ENCODE data around the gene SLC38A2. TPM values are rescaled to one million over a fixed set of nuclear protein-coding genes. Genes with fewer than 3 reads are reported as not detected.
"Not testable (repeated sequence)": the region's sequence is repeated elsewhere in the genome, so short reads cannot be mapped to it uniquely, and the experiment has no call there.

The SLC38A2 gene
- total RNA-seq, 2 experiments from 2014 or later = 70.5 to 93.5 TPM

- H3K4me1 ChIP-seq (ENCODE audit: insufficient read depth, low read length, poor library complexity, severe bottlenecking) = no peaks in the 10 kb centered on the region
- no peaks in the 10 kb centered on the region for H3K79me2 ChIP-seq (ENCODE audit: insufficient read depth, low read depth, low read length)
- no peak overlapping the region for H3K4me3 ChIP-seq (ENCODE audit: low read depth, low read length, poor library complexity, severe bottlenecking)
- intact Hi-C loops (cut with micrococcal nuclease; ENCODE audit: unreplicated experiment) = no loop called here
- H3K9me3 ChIP-seq (ENCODE audit: low read length) = no peaks in the 10 kb centered on the region
- H3K4me2 ChIP-seq (ENCODE audit: low read length) = no peak overlapping the region
- no peaks in the 10 kb centered on the region for H3K36me3 ChIP-seq (ENCODE audit: insufficient read depth, low read length)
- no peak for DNase-seq (ENCODE audit: low spot score)
- H4K20me1 ChIP-seq (ENCODE audit: insufficient read depth, low read length) = no peaks in the 10 kb centered on the region
- CTCF ChIA-PET (ENCODE audit: unreplicated experiment) = no interaction called here
- no peak overlapping the region for H3K27ac ChIP-seq (ENCODE audit: low read depth, low read length, poor library complexity, severe bottlenecking)
- TF ChIP-seq CTCF (conservative IDR thresholded peaks at IDR 0.05; ENCODE audit: low read length) (no peak), EZH2phosphoT487 (IDR thresholded peaks at IDR 0.05; ENCODE audit: borderline replicate concordance, low read depth, low read length) (no peak)
- H3K9me2 ChIP-seq (ENCODE audit: insufficient read depth, low read length) = no peaks in the 10 kb centered on the region
- POLR2A ChIA-PET = no interaction called here
- no TSS peak for BruUV-seq (replicated peaks)
- H2AFZ ChIP-seq (ENCODE audit: low read length) = no peak overlapping the region
Observed at GRCh38 chr12:46339051-46339450, 33.5 kb downstream of the SLC38A2 start.

GRCh38 chr12:46332260-46332659, 40.3 kb downstream of the SLC38A2 start:
- Histone ChIP-seq H3K9me2 (ENCODE audit: insufficient read depth, low read length) (no peaks in the 10 kb centered on the region), H3K27ac (ENCODE audit: low read depth, low read length, poor library complexity, severe bottlenecking) (no peak overlapping the region), H3K4me3 (ENCODE audit: low read depth, low read length, poor library complexity, severe bottlenecking) (no peak overlapping the region), H3K4me1 (ENCODE audit: insufficient read depth, low read length, poor library complexity, severe bottlenecking) (no peaks in the 10 kb centered on the region), H4K20me1 (ENCODE audit: insufficient read depth, low read length) (no peaks in the 10 kb centered on the region), H3K36me3 (ENCODE audit: insufficient read depth, low read length) (no peaks in the 10 kb centered on the region), H3K9me3 (ENCODE audit: low read length) (0 out of 2 replicates have a peak, but pooled peaks cover 5% of the 10 kb centered on the region), H3K4me2 (ENCODE audit: low read length) (no peak overlapping the region), H2AFZ (ENCODE audit: low read length) (no peak overlapping the region), H3K79me2 (ENCODE audit: insufficient read depth, low read depth, low read length) (no peaks in the 10 kb centered on the region)
- BruUV-seq (replicated peaks) = no TSS peak
- intact Hi-C loops (cut with micrococcal nuclease; ENCODE audit: unreplicated experiment) = no loop called here
- no peak for DNase-seq (ENCODE audit: low spot score)
- no peak for TF ChIP-seq CTCF (conservative IDR thresholded peaks at IDR 0.05; ENCODE audit: low read length)
- TF ChIP-seq EZH2phosphoT487 (IDR thresholded peaks at IDR 0.05; ENCODE audit: borderline replicate concordance, low read depth, low read length) = no peak
- CTCF ChIA-PET (ENCODE audit: unreplicated experiment) = no interaction called here
- POLR2A ChIA-PET = interaction anchor here (0.5 to 0.9 kb wide), 3 partner anchors 11 to 183 kb away, joined by 3 read pairs; no protein-coding TSS in a partner anchor

GRCh38 chr12:46325075-46325474, 47.5 kb downstream of the SLC38A2 start:
- H3K4me3 ChIP-seq (ENCODE audit: low read depth, low read length, poor library complexity, severe bottlenecking); H3K9me3 ChIP-seq (ENCODE audit: low read length); H3K4me2 ChIP-seq (ENCODE audit: low read length); BruUV-seq (replicated peaks); H3K4me1 ChIP-seq (ENCODE audit: insufficient read depth, low read length, poor library complexity, severe bottlenecking); H4K20me1 ChIP-seq (ENCODE audit: insufficient read depth, low read length); DNase-seq (ENCODE audit: low spot score); H3K9me2 ChIP-seq (ENCODE audit: insufficient read depth, low read length); intact Hi-C loops (cut with micrococcal nuclease; ENCODE audit: unreplicated experiment); H3K79me2 ChIP-seq (ENCODE audit: insufficient read depth, low read depth, low read length); H3K36me3 ChIP-seq (ENCODE audit: insufficient read depth, low read length); H3K27ac ChIP-seq (ENCODE audit: low read depth, low read length, poor library complexity, severe bottlenecking); H2AFZ ChIP-seq (ENCODE audit: low read length); POLR2A ChIA-PET; CTCF ChIA-PET (ENCODE audit: unreplicated experiment): not testable (repeated sequence)
